Glomerular endothelial cell (primary cell): ENCODE measurements around the gene DPYD. TPM values are rescaled to one million over a fixed set of nuclear protein-coding genes. Genes with fewer than 3 reads are reported as not detected.

Experiments
- DNase-seq: peaks from one replicate; pipeline ENCODE4 v3.0.0-alpha.2; 2011; ENCODE audit warnings: low read depth, low spot score; ENCODE audit errors: extremely low read depth
- total RNA-seq: library from RNA; depleted of rRNA; stranded (reverse); fragments of >200 nt; gene quantifications from 2 replicates; pipeline ENCODE4 v1.2.3, GENCODE V29; 2015

Gene DPYD
- total RNA-seq, 1 donor from 2014 or later = 6.4 TPM

DNA sequence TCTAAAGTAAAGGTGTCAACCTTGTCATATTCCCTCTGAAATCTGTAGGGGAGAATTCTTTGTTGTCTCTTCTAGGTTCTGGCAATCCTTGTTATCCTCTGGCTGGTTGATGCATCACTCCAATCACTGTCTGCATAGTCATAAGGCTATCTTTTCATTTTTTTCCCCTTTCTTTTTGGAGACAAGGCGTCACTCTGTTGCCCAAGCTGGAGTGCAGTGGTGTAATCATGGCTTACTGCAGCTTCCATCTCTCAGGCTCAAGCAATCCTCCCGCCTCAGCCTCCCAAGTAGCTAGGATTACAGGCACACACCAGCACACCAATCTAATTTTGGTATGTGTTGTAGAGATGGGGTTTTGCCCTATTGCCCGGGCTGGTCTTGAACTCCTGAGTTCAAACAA lies 12.9 kb downstream of the DPYD start:
- DNase-seq = no peak

- peak; percentile 78 for DNase-seq
These were observed 14.1 kb downstream of the DPYD start for GRCh38 chr1:97906567-97907241.

- DNase-seq = no peak
These were observed 15.5 kb downstream of the DPYD start for GRCh38 chr1:97905141-97905940.

- DNase-seq = no peak
These were observed 16.3 kb downstream of the DPYD start for GRCh38 chr1:97904534-97904933.

DNA sequence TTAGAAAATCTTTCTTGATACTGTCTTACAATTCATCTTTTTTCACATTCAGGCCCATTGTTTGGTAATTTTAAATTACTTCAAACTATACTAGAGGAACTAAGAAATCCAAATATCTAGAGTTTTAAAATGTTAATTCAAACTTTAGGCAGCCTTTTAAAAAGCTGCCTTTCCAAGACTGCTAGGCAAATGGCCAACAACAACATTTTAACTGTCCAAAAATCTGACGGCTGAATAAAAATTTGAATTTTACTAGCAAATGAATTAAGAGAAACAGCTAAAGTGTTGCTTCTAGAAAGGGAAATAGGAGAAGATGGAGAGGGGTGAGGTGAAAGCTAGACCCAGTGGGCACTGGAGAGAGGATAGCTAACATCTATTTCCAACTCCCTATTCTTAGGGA lies 17.2 kb downstream of the DPYD start:
- DNase-seq = no peak

DNA sequence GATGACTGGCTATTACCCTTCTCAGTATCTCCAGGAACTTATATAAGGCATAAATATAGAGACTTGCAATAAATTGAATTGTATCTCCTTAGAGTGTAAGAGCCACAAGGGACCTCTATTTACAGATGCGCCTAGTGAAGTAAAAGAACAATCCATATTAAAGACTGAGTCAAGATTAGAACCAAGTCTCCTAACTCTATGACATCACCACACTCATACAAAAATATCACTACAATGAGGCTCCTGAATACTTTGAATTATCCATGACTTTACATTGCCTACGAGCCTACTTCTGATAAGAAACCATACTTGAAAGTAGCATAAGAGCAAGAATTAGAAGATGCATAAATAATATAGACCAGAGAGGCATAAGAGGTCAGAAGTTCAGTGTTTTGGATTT lies 18.8 kb downstream of the DPYD start:
- DNase-seq = no peak

DNA sequence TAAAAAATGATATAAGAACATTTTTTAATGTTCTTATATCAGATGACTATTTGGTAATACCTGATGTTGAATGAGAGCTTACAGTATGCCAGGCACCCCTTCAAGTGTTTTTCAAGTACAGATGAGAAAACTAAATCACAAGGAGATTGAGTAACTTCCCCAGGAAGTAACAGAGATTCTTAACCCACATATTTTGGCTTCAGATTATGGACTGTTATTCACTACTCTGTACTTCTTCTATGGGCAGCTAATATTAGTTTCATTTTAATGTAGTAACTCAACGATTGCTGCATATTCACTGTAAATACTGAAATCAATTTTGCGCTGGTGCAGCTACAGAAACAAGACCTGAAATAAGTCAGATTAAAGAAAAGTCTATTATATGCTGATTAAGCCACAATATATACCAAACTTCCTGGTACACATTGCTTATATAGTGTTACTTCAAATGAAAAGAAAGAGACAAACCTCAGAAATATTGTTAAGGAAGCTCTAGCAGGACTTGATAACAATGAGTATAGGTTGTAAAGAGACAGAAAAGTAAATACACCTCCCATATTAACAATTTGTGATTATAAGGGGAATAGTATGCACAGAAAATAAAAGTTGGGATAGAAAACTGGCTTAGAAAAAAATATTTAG lies 19.7 kb downstream of the DPYD start:
- peak; percentile 63 for DNase-seq

DNA sequence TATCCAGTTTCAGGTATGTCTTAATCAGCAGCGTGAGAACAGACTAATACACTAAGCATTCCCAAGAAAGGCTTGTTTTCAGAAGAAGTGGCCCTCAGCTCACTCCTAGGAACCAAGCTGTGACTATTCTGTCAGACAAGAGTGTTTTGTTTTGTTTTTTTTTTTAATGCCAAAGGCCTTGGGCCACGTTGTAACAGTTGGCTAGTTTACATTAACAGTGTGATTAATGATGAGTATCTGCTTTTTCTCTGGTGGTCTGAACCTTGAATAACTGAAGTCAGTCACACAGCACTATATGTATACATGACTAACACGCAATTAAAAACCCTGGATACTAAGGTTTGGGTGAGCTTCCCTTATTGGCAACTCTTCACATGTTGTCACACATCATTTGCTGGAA lies 21.9 kb downstream of the DPYD start:
- DNase-seq = no peak

DNA sequence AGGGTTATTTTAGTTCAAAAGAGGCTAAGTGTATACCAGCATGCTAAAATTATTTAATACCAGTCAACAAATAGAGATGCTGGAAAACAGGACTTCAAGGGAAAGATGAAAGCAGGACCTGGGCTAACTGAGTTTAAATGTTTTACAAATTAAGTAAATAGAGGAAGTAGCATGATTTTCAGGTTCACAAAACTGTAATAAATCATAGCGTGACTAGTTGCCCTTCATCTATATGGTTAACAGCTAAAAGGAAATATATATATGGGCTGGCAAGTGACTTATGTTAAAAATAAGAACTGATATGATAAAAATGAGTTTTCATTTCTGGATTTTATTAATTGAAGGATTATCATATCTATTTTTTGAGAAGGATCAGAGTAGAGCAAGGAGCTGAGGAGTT lies 25.6 kb downstream of the DPYD start:
- no peak for DNase-seq

DNA sequence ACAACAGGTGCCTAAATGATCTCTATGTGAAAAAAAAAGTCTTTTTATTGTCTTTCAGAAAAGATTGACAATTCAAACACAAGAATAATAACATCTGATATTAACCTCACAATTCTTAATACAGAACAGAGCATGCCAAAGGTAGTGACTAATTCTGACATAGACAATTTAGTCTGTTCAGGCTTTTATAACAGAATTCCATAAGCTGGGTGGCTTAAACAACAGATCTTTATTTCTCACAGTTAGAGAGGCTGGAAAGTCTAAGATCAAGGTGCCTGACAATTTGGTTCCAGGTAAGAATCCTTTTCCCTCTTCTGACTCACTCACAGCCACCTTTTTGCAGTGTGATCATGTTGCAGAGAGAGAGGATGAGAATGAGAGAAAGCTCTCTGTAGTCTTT lies 27.0 kb downstream of the DPYD start:
- no peak for DNase-seq

GRCh38 chr1:97886199-97886598 lies 34.6 kb downstream of the DPYD start:
- no peak for DNase-seq

- DNase-seq = no peak
These were observed 37.0 kb downstream of the DPYD start for GRCh38 chr1:97883823-97884222.

DNA sequence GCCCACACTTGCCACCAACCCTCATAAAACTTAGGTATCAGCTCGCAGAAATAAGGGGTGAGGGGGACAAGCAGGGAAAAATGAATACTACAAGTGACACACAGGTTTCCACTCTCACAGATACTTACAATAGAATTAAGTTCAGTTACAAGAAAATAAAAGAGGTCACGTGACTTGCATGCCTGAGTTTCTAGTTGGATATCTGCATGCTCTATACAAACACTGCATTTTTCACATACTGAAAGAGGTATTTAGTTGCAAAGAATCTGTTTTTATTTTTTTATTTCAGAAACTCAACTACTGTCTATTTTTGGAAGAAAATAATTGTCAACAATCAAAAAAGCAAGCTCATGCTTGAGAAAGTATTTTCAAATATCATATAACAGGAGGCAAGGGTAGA lies 43.5 kb downstream of the DPYD start:
- no peak for DNase-seq

DNA sequence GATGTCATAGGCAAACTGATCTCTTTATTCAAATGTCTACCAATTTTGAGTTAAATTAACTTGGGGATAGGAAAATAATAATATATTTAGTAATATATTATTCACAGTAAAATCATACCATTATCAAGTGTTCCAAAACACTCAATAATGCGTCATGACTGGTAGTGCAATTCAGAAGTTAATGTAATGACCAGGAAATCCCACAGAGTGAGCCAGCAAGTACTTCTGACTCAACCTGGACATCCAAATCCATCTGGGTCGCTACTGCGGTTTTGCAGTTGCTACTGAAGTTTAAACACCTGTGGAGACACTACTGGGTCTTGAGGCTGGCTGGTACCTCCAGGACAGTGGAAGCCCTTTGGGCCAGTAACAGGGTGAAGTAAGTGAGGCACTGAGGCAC lies 44.8 kb downstream of the DPYD start:
- no peak for DNase-seq

GRCh38 chr1:97870589-97870988 lies 50.2 kb downstream of the DPYD start:
- DNase-seq = no peak

DNA sequence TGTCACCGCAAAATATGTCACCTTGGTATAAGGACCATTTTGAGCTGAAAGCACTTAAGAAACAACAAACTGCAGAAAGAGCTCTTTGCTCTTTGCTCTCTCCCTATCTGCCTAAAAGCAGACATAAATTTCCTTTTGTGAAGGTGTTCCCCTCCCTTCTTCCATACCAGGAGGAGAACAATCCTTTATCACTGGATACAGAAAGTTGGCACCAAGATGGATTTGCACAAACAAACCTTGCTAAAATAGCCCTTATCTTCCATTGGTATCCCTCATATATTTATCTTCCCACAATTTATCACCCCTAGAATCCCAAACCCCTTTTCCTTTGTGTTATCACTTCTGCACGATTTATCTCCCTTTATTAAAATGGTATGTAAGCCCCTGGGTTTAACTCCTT lies 51.4 kb downstream of the DPYD start:
- no peak for DNase-seq

- DNase-seq = no peak
These were observed 53.7 kb downstream of the DPYD start for GRCh38 chr1:97867127-97867526.

DNA sequence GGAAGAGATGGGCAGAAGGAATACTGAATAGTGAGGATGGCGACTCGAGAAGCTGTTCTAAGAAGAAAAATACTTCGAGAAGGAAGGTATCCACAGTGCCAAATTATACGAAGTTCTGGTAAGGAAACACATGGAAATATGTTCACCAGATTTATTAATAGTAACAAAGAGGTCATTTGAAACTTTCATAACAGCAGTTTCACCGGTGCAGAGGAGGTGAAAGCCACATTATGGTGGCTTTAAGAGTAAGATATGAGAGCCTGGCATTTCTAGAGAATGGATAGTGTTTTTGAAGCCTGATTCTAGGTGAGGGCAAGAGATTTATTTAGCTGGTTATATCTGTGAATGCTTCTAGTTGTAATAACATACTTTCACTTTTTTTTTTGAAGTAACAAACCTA lies 56.2 kb downstream of the DPYD start:
- DNase-seq = no peak

DNA sequence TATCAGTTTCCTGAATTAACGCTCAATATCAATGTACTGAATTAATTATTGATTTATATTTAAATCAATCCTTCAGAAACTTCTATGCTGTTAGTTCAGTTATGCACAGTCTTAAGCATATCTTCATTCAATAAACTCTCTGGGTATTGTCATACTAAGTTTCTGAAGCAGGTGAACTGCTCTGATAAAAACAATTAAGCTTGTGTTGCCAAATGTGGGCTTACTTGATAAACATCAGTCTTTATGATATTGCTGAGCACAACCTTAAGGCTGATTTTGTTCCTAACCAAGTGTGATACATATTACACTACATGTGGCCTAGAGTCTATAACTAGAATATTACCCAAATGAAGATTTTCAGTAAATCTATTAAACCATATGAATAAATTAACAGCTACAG lies 67.6 kb downstream of the DPYD start:
- no peak for DNase-seq

- DNase-seq = peak; percentile 47
These were observed 71.2 kb downstream of the DPYD start for GRCh38 chr1:97849345-97850340.

DNA sequence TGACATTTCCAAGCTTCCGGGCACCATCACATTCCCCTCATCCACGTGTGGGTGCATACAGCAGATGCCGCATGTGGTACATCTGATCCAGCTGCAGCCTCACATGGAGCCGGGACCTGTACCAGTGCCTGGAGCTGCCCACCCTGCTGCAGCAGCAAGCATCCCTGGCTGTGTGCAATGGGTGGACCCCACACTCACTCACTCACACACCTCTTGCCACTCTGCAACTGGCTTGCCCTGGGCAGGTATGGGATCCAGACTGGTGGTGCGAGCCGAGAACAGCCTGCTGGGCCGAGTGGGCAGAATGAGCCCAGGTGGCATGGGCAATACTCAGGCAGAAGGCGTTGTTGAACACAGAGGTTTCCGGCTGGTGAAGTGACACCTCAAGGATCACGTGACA lies 75.0 kb downstream of the DPYD start:
- no peak for DNase-seq
